HG03039 (cell line): Measurements from ENCODE around the gene FAM83E.

ENCODE experiments used
- ATAC-seq: cut with Tn5 transposase; IDR thresholded peaks from one replicate; pipeline ENCODE4 v1.9.1; 2021; ENCODE audit warnings: mild to moderate bottlenecking, moderate library complexity; ENCODE audit not compliant: unreplicated experiment

The FAM83E gene

GRCh38 chr19:48629599-48630295 is 14.9 kb upstream of the FAM83E start:
- ATAC-seq = no peak

- no peak for ATAC-seq
These were observed 14.4 kb upstream of the FAM83E start for GRCh38 chr19:48629297-48629598.

GRCh38 chr19:48628486-48629296 is 13.8 kb upstream of the FAM83E start:
- ATAC-seq = no peak

- no peak for ATAC-seq
These were observed 13.0 kb upstream of the FAM83E start for GRCh38 chr19:48627865-48628314.

GRCh38 chr19:48627201-48627864 is 12.5 kb upstream of the FAM83E start:
- no peak for ATAC-seq

GRCh38 chr19:48625891-48626327 is 11.0 kb upstream of the FAM83E start:
- no peak for ATAC-seq

- no peak for ATAC-seq
These were observed 10.2 kb upstream of the FAM83E start for GRCh38 chr19:48624791-48625723.

- ATAC-seq = peak; percentile 48
These were observed 9.3 kb upstream of the FAM83E start for GRCh38 chr19:48624067-48624594.

- ATAC-seq = no peak
These were observed 8.7 kb upstream of the FAM83E start for GRCh38 chr19:48623556-48624066.

- no peak for ATAC-seq
These were observed 5.1 kb upstream of the FAM83E start for GRCh38 chr19:48619692-48620585.

- peak; percentile 72 for ATAC-seq
These were observed 4.2 kb upstream of the FAM83E start, which contains the start of the genes RPL18 and SPHK2 for GRCh38 chr19:48618916-48619691. TSS of gene RPL18 (minus strand) at chr19:48619178. CDS start at chr19:48619143, 35 bp downstream. TSS of gene SPHK2 (plus strand) at chr19:48619506. CDS start at chr19:48620515, 1,009 bp downstream.

GRCh38 chr19:48618278-48618915 is 3.5 kb upstream of the FAM83E start:
- no peak for ATAC-seq

- no peak for ATAC-seq
These were observed 2.5 kb upstream of the FAM83E start for GRCh38 chr19:48617146-48617937.

- ATAC-seq = no peak
These were observed 1.7 kb upstream of the FAM83E start for GRCh38 chr19:48616491-48617056.

- ATAC-seq = no peak
These were observed 1.2 kb upstream of the FAM83E start for GRCh38 chr19:48616041-48616436.

- no peak for ATAC-seq
These were observed 560 bp upstream of the FAM83E start for GRCh38 chr19:48615231-48616040.
